PC-9 (cell line): ENCODE data around the gene PCGF2.

ENCODE experiments used
- EZH2 ChIP-seq: fragments of 200-600 bp; sonication (generic); IDR thresholded peaks from 2 replicates; pipeline ENCODE4 v1.8.0; 2017; ENCODE audit warnings: antibody characterized with exemption, low read depth
- TF ChIP-seq, protein P1 (sequence below): fragments of 200-600 bp; sonication (generic); conservative IDR thresholded peaks from 2 replicates; pipeline ENCODE4 v1.6.1; 2017; ENCODE audit warnings: mixed run types, antibody characterized with exemption, mild to moderate bottlenecking, moderate library complexity

DNA sequence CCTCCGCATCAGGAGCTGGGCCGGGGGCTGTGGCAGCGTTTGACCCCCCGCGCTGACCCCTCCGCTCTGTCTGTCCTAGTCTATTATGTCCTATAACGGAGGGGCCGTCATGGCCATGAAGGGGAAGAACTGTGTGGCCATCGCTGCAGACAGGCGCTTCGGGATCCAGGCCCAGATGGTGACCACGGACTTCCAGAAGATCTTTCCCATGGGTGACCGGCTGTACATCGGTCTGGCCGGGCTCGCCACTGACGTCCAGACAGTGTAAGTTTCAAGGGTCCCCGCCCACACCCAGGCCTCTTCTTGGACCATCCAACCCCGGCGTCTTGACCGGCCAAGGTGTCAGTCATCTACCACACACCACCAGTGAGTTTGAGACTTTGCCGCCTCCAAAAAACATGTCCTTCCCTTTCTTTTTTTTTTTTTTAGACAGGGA lies 5.0 kb upstream of the PCGF2 start:
- TF ChIP-seq, protein P1, sequence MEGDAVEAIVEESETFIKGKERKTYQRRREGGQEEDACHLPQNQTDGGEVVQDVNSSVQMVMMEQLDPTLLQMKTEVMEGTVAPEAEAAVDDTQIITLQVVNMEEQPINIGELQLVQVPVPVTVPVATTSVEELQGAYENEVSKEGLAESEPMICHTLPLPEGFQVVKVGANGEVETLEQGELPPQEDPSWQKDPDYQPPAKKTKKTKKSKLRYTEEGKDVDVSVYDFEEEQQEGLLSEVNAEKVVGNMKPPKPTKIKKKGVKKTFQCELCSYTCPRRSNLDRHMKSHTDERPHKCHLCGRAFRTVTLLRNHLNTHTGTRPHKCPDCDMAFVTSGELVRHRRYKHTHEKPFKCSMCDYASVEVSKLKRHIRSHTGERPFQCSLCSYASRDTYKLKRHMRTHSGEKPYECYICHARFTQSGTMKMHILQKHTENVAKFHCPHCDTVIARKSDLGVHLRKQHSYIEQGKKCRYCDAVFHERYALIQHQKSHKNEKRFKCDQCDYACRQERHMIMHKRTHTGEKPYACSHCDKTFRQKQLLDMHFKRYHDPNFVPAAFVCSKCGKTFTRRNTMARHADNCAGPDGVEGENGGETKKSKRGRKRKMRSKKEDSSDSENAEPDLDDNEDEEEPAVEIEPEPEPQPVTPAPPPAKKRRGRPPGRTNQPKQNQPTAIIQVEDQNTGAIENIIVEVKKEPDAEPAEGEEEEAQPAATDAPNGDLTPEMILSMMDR = no peak
- TF ChIP-seq EZH2 = no peak
